ENCODE measurements around the gene NKD1. TPM values are rescaled to one million over a fixed set of nuclear protein-coding genes. Genes with fewer than 3 reads are reported as not detected.

The NKD1 gene
- total RNA-seq, 1 donor from 2014 or later = 1.7 TPM

DNA sequence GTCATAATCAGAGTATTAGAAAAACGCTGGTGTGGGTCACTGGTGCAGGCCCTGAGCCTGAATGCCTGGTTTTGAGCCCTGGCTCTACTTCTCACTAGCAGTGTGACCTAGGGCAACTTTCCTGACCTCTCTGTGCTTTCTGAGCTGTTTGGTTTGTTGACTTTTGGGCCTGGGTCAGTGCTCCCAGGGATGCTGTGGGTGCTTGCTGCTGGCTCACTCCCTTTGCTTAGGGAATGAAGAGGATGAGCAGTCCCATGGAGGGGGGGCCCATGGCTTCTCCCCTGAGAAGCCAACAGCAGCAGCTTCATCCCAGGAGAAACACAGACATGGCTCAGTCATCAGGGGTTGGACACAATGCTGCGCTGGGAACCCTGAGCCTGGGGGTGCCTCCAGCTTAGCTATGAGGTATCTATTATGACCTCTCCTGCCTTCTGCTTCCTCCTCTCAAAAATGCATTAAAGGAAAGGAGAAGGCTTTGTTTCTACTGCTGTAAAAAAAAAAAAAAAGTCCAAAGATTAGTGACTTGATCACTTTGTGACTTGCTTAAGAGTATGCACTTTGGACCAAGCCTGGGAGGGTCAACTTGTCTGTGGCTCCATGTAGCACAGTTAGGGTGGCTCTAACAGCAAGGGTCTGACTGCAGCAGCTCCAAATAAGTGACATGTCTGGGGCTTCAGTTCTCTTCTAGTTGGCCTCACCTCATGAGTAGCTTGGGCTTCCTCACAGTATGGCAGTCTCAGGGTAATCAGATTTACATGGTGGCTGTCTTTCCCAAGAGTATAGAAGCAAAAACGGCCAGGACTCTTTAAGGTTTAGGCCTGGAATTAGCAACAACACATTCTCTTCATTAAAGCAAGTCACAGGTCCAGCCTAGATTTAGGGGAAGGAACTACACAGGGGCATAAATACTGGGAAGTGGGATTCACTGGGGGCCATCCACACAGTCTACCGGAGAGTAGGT, 13.0 kb downstream of the NKD1 start:
- TF ChIP-seq POLR2AphosphoS5 (IDR thresholded peaks at IDR 0.05; ENCODE audit: insufficient read depth in 1 of 2, low read depth in 1 of 2) = no peak
- TF ChIP-seq CTCF (IDR thresholded peaks at IDR 0.05) = no peak
- TF ChIP-seq POLR2A (IDR thresholded peaks at IDR 0.05) = no peak
- Histone ChIP-seq H3K4me3 (no peak overlapping the region), H3K4me1 (no peaks in the 10 kb centered on the region), H3K27ac (no peak overlapping the region), H3K36me3 (no peaks in the 10 kb centered on the region), H3K9me3 (no peaks in the 10 kb centered on the region), H3K27me3 (no peaks in the 10 kb centered on the region)
- intact Hi-C loops (cut with DNase I) = no loop called here
- no peak for DNase-seq (ENCODE audit: extremely low spot score in 2 of 2)

DNA sequence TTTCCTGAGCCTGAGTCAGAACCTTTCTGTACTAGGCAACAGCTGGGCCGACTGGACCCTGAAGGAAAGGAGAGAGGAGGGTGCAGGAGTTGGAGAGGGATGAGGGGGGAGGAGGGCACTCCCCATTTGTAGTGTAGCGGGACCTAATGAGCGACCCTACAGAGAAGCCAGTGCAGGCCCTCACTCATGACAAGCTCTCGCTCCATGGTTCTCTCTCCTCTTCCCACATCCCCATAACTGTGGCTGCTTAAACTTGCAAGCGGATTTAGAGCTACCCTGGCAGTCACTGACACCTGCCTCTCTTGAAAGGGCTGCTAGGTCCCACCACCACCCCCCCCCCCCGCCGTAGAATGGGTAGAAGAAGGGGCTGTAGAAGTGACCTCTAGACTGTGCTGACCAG, 14.5 kb downstream of the NKD1 start:
- no peak overlapping the region for H3K4me3 ChIP-seq
- H3K27ac ChIP-seq = no peak overlapping the region
- DNase-seq (ENCODE audit: extremely low spot score in 2 of 2) = no peak
- H3K4me1 ChIP-seq = no peaks in the 10 kb centered on the region
- intact Hi-C loops (cut with DNase I) = no loop called here
- H3K27me3 ChIP-seq = no peaks in the 10 kb centered on the region
- no peaks in the 10 kb centered on the region for H3K36me3 ChIP-seq
- H3K9me3 ChIP-seq = no peaks in the 10 kb centered on the region
- TF ChIP-seq POLR2AphosphoS5 (IDR thresholded peaks at IDR 0.05; ENCODE audit: insufficient read depth in 1 of 2, low read depth in 1 of 2) = no peak
- TF ChIP-seq CTCF (IDR thresholded peaks at IDR 0.05) = no peak
- no peak for TF ChIP-seq POLR2A (IDR thresholded peaks at IDR 0.05)

DNA sequence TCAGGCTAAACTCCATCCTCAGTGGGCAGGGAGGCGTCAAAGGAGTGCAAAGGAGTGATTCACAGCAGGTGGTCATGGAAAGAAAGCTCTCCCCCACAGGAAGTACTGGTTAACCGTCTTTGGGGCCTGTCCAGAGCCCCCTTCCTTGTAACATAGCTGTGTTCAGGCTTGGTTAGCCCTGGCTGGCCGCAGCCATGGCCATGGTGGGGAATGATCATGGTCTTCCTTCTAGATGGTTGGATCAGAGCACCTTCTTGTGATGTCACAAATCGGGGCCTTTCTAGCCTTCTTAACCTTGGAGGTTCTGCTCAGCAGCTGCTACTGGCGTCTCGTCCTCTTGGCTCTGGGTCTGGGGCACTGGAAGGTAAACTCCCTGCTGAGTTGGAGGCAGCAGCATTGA, 15.8 kb downstream of the NKD1 start:
- Histone ChIP-seq H3K4me1 (no peaks in the 10 kb centered on the region), H3K36me3 (no peaks in the 10 kb centered on the region), H3K27me3 (no peaks in the 10 kb centered on the region), H3K9me3 (no peaks in the 10 kb centered on the region), H3K4me3 (no peak overlapping the region), H3K27ac (no peak overlapping the region)
- TF ChIP-seq POLR2AphosphoS5 (IDR thresholded peaks at IDR 0.05; ENCODE audit: insufficient read depth in 1 of 2, low read depth in 1 of 2) (no peak), CTCF (IDR thresholded peaks at IDR 0.05) (no peak), POLR2A (IDR thresholded peaks at IDR 0.05) (no peak)
- DNase-seq (ENCODE audit: extremely low spot score in 2 of 2) = no peak
- intact Hi-C loops (cut with DNase I) = no loop called here

DNA sequence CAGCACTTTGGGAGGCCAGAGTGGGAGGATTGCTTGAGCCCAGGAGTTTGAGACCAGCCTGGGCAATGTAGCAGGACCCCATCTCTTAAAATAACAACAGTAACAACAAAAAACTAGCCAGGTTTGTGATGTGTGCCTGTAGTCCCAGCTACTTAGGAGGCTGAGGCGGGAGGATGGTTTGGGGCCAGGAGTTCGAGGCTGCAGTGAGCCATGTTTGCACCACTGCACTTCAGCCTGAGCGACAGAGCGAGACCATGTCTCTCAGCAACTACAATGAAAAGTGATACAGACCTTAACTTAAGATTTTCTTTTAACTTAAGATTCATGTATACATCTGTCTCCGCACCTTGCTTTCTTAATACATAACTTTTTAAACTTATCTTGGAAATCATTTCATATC, 17.2 kb downstream of the NKD1 start:
- H3K9me3 ChIP-seq = no peaks in the 10 kb centered on the region
- intact Hi-C loops (cut with DNase I) = no loop called here
- DNase-seq (ENCODE audit: extremely low spot score in 2 of 2) = no peak
- no peak overlapping the region for H3K27ac ChIP-seq
- H3K27me3 ChIP-seq = no peaks in the 10 kb centered on the region
- H3K4me1 ChIP-seq = no peaks in the 10 kb centered on the region
- H3K36me3 ChIP-seq = no peaks in the 10 kb centered on the region
- TF ChIP-seq CTCF (IDR thresholded peaks at IDR 0.05) (no peak), POLR2AphosphoS5 (IDR thresholded peaks at IDR 0.05; ENCODE audit: insufficient read depth in 1 of 2, low read depth in 1 of 2) (no peak), POLR2A (IDR thresholded peaks at IDR 0.05) (no peak)
- H3K4me3 ChIP-seq = no peak overlapping the region

Measured in vagina (tissue), 2 donors.